ENCODE data around the gene PRKCE. TPM values are rescaled to one million over a fixed set of nuclear protein-coding genes. Genes with fewer than 3 reads are reported as not detected.

PRKCE gene
- total RNA-seq, 1 experiment from 2014 or later = 21.7 TPM

- Histone ChIP-seq H3K27me3 (ENCODE audit: insufficient read depth, low read depth) (no peaks in the 10 kb centered on the region), H3K79me2 (ENCODE audit: low read depth) (no peaks in the 10 kb centered on the region), H3K27ac (no peak overlapping the region), H3F3A (ENCODE audit: insufficient read depth, low read depth) (no peaks in the 10 kb centered on the region), H4K20me1 (ENCODE audit: insufficient read depth) (no peaks in the 10 kb centered on the region), H3K9me2 (ENCODE audit: insufficient read depth) (no peaks in the 10 kb centered on the region), H3K4me1 (replicated peaks; ENCODE audit: insufficient read depth) (no peaks in the 10 kb centered on the region), H3K9me3 (ENCODE audit: insufficient read depth, low read depth) (no peaks in the 10 kb centered on the region), H2AFZ (no peak overlapping the region), H3K4me2 (no peak overlapping the region), H3K36me3 (ENCODE audit: low read depth) (no peaks in the 10 kb centered on the region), H3K4me3 (no peak overlapping the region)
- TF ChIP-seq EZH2 (IDR thresholded peaks at IDR 0.05; ENCODE audit: low read depth) = no peak
- TF ChIP-seq CTCF (conservative IDR thresholded peaks at IDR 0.05) = no peak
- CTCF ChIA-PET = no interaction called here
- no peak for DNase-seq
- POLR2A ChIA-PET (ENCODE audit: unreplicated experiment) = no interaction called here
- no TSS peak for BruUV-seq (replicated peaks)
- intact Hi-C loops (cut with micrococcal nuclease; ENCODE audit: unreplicated experiment) = no loop called here
Observed at GRCh38 chr2:46053564-46053963, 402.1 kb downstream of the PRKCE start.

- Histone ChIP-seq H3K27ac (no peak overlapping the region), H3K4me2 (no peak overlapping the region), H3F3A (ENCODE audit: insufficient read depth, low read depth) (peaks cover 3% of the 10 kb centered on the region; the same call in 1 of the 2 replicates), H3K27me3 (ENCODE audit: insufficient read depth, low read depth) (no peaks in the 10 kb centered on the region), H3K36me3 (ENCODE audit: low read depth) (no peaks in the 10 kb centered on the region), H2AFZ (no peak overlapping the region), H3K9me3 (ENCODE audit: insufficient read depth, low read depth) (no peaks in the 10 kb centered on the region), H3K4me3 (no peak overlapping the region), H3K4me1 (replicated peaks; ENCODE audit: insufficient read depth) (no peaks in the 10 kb centered on the region), H3K79me2 (ENCODE audit: low read depth) (no peaks in the 10 kb centered on the region), H4K20me1 (ENCODE audit: insufficient read depth) (no peaks in the 10 kb centered on the region), H3K9me2 (ENCODE audit: insufficient read depth) (no peaks in the 10 kb centered on the region)
- BruUV-seq (replicated peaks) = no TSS peak
- ChIA-PET CTCF (interaction anchor here (0.6 kb wide), 1 partner anchor 337 kb away, joined by 8 read pairs; no protein-coding TSS in a partner anchor), POLR2A (ENCODE audit: unreplicated experiment) (no interaction called here)
- intact Hi-C loops (cut with micrococcal nuclease; ENCODE audit: unreplicated experiment) = no loop called here
- DNase-seq = no peak
- TF ChIP-seq CTCF (conservative IDR thresholded peaks at IDR 0.05) (no peak), EZH2 (IDR thresholded peaks at IDR 0.05; ENCODE audit: low read depth) (no peak)
Observed at GRCh38 chr2:46056541-46056940, 405.1 kb downstream of the PRKCE start.

GRCh38 chr2:46058140-46058539 is 406.7 kb downstream of the PRKCE start:
- Histone ChIP-seq H2AFZ (no peak overlapping the region), H3K9me2 (ENCODE audit: insufficient read depth) (no peaks in the 10 kb centered on the region), H3K79me2 (ENCODE audit: low read depth) (no peaks in the 10 kb centered on the region), H3K27ac (no peak overlapping the region), H3K9me3 (ENCODE audit: insufficient read depth, low read depth) (no peaks in the 10 kb centered on the region), H4K20me1 (ENCODE audit: insufficient read depth) (no peaks in the 10 kb centered on the region), H3K4me3 (no peak overlapping the region), H3K4me2 (no peak overlapping the region), H3K4me1 (replicated peaks; ENCODE audit: insufficient read depth) (peaks cover 2% of the 10 kb centered on the region), H3K27me3 (ENCODE audit: insufficient read depth, low read depth) (no peaks in the 10 kb centered on the region), H3K36me3 (ENCODE audit: low read depth) (no peaks in the 10 kb centered on the region), H3F3A (ENCODE audit: insufficient read depth, low read depth) (peaks cover 3% of the 10 kb centered on the region; the same call in 1 of the 2 replicates)
- POLR2A ChIA-PET (ENCODE audit: unreplicated experiment) = no interaction called here
- TF ChIP-seq EZH2 (IDR thresholded peaks at IDR 0.05; ENCODE audit: low read depth) (no peak), CTCF (conservative IDR thresholded peaks at IDR 0.05) (no peak)
- intact Hi-C loops (cut with micrococcal nuclease; ENCODE audit: unreplicated experiment) = no loop called here
- CTCF ChIA-PET = no interaction called here
- DNase-seq = no peak
- BruUV-seq (replicated peaks) = no TSS peak
